ENCODE results near the gene DBF4B.

- TF ChIP-seq CTCF (IDR thresholded peaks at IDR 0.05) (no peak), POLR2A (IDR thresholded peaks at IDR 0.05) (no peak)
These were observed 87.0 kb downstream of the DBF4B start for GRCh38 chr17:44795421-44795820.
